Fibroblast of lung (primary cell): ENCODE data around the gene LTO1. TPM values are rescaled to one million over a fixed set of nuclear protein-coding genes. Genes with fewer than 3 reads are reported as not detected.

Source experiments
- DNase-seq, 2 donors: peaks; one replicate each; pipeline versions ENCODE4 v3.0.0 to v3.0.0-alpha.2; 2010; ENCODE audit warnings: low read depth in 2 of 2
- H2AFZ ChIP-seq: 2 replicates; pipeline ENCODE4 v1.5.1; 2012; ENCODE audit warnings: low read length, control low read depth, inconsistent platforms
- H3K27ac ChIP-seq: 2 replicates; pipeline ENCODE4 v1.5.1; 2011; ENCODE audit warnings: low read length, control low read depth; ENCODE audit not compliant: insufficient read depth
- H3K27me3 ChIP-seq: 2 replicates; pipeline ENCODE4 v1.5.1; 2011; ENCODE audit warnings: mild to moderate bottlenecking, low read length; ENCODE audit not compliant: control insufficient read depth, insufficient read depth
- H3K36me3 ChIP-seq: 2 replicates; pipeline ENCODE4 v1.5.1; 2011; ENCODE audit warnings: low read length; ENCODE audit not compliant: control insufficient read depth, insufficient read depth
- H3K4me1 ChIP-seq: 2 replicates; pipeline ENCODE4 v1.5.1; 2011; ENCODE audit warnings: low read length; ENCODE audit not compliant: control insufficient read depth, insufficient read depth; ENCODE audit errors: extremely low read depth
- H3K4me2 ChIP-seq: 2 replicates; pipeline ENCODE4 v1.5.1; 2011; ENCODE audit warnings: low read length, control low read depth; ENCODE audit not compliant: insufficient read depth; ENCODE audit errors: extremely low read depth
- H3K4me3 ChIP-seq, 4 experiments: fragments of 200-600 bp in 1 of 4; sonication (generic) in 1 of 4; replicated peaks in 1 of 4; 2 replicates each; pipeline ENCODE4 v1.5.1; 2011 to 2016; ENCODE audit warnings: low read length in 4 of 4, low read depth in 3 of 4, mild to moderate bottlenecking in 3 of 4, control low read depth in 2 of 4, inconsistent platforms in 1 of 4, mixed read lengths in 1 of 4; ENCODE audit not compliant: insufficient read depth in 1 of 4; ENCODE audit errors: control extremely low read depth in 1 of 4
- H3K79me2 ChIP-seq: 2 replicates; pipeline ENCODE4 v1.5.1; 2012; ENCODE audit warnings: mild to moderate bottlenecking, low read length, inconsistent platforms; ENCODE audit not compliant: control insufficient read depth, insufficient read depth
- H3K9ac ChIP-seq: 2 replicates; pipeline ENCODE4 v1.5.1; 2011; ENCODE audit warnings: mild to moderate bottlenecking, low read length, control low read depth; ENCODE audit not compliant: insufficient read depth
- H3K9me3 ChIP-seq: 2 replicates; pipeline ENCODE4 v1.5.1; 2012; ENCODE audit warnings: low read depth, low read length; ENCODE audit not compliant: control insufficient read depth, insufficient read depth
- H4K20me1 ChIP-seq: 2 replicates; pipeline ENCODE4 v1.5.1; 2011; ENCODE audit warnings: low read length; ENCODE audit not compliant: control insufficient read depth, insufficient read depth; ENCODE audit errors: extremely low read depth
- CTCF ChIP-seq, 2 donors: IDR thresholded peaks in 1 of 2; conservative IDR thresholded peaks in 1 of 2; 1 replicate in 1 of 2; 2 replicates in 1 of 2; pipeline ENCODE4 v1.5.1; 2011 to 2012; ENCODE audit warnings: low read length in 2 of 2, control low read depth in 1 of 2, inconsistent platforms in 1 of 2, low read depth in 1 of 2, mild to moderate bottlenecking in 1 of 2
- EZH2 ChIP-seq: IDR thresholded peaks from 2 replicates; pipeline ENCODE4 v1.5.1; 2012; ENCODE audit warnings: low read length, control low read depth, mild to moderate bottlenecking; ENCODE audit errors: missing control alignments
- polyA plus RNA-seq, 2 donors: library from polyadenylated mRNA; depleted of rRNA in 1 of 2; stranded (reverse) in 1 of 2; unstranded in 1 of 2; fragments of >200 nt; gene quantifications; 2 replicates each; pipeline ENCODE4 v1.2.1, GENCODE V29; 2011 to 2012; ENCODE audit warnings: missing spikeins in 1 of 2
- total RNA-seq: library from RNA; depleted of rRNA; stranded (reverse); fragments of >200 nt; gene quantifications from 2 replicates; pipeline ENCODE4 v1.2.1, GENCODE V29; 2014

LTO1 gene
- total and polyA plus RNA-seq, 2 donors (not counting 1 experiment from before 2014, with no cell fraction given), result 18.1 to 25.4 TPM

GRCh38 chr11:69617220-69617619, 57.9 kb downstream of the LTO1 start:
- H3K79me2 ChIP-seq, result no peaks in the 10 kb centered on the region
- H3K9ac ChIP-seq, result no peak overlapping the region
- H3K4me2 ChIP-seq, result no peak overlapping the region
- no peaks in the 10 kb centered on the region for H4K20me1 ChIP-seq
- TF ChIP-seq EZH2, result no peak
- no peak for TF ChIP-seq CTCF (conservative IDR thresholded peaks at IDR 0.05 in 1 of 2, IDR thresholded peaks at IDR 0.05 in 1 of 2; ENCODE audit: low read depth in 1 of 2, low read length in 2 of 2)
- H3K36me3 ChIP-seq, result no peaks in the 10 kb centered on the region
- H3K9me3 ChIP-seq, result no peaks in the 10 kb centered on the region
- H3K4me3 ChIP-seq, result no peak overlapping the region
- H3K4me1 ChIP-seq, result no peaks in the 10 kb centered on the region
- DNase-seq, result no peak
- no peaks in the 10 kb centered on the region for H3K27me3 ChIP-seq
- H2AFZ ChIP-seq, result no peak overlapping the region
- no peak overlapping the region for H3K27ac ChIP-seq

Other genes with a start within 250 kb of the LTO1 start
- not detected in 2 replicates for gene LINC01488, start 193.7 kb downstream of the LTO1 start, total RNA-seq
- not detected in 2 replicates for gene LINC01488, start 193.7 kb downstream of the LTO1 start, polyA plus RNA-seq
- 127 and 548 TPM in 2 replicates for gene CCND1, start 34.2 kb downstream of the LTO1 start, total RNA-seq
- gene CCND1, start 34.2 kb downstream of the LTO1 start, polyA plus RNA-seq, result 322 and 523 TPM in 2 replicates
- not detected in 2 replicates for gene FGF19, start 28.7 kb upstream of the LTO1 start, total RNA-seq
- not detected in 2 replicates for gene FGF19, start 28.7 kb upstream of the LTO1 start, polyA plus RNA-seq
- gene FGF4, start 100.0 kb upstream of the LTO1 start, total RNA-seq, result not detected in 2 replicates
- gene FGF4, start 100.0 kb upstream of the LTO1 start, polyA plus RNA-seq, result not detected in 2 replicates
- not detected in 2 replicates for gene FGF3, start 144.1 kb upstream of the LTO1 start, total RNA-seq
- not detected in 2 replicates for gene FGF3, start 144.1 kb upstream of the LTO1 start, polyA plus RNA-seq